K562 (cell line): ENCODE data around the gene TTC31. TPM values are rescaled to one million over a fixed set of nuclear protein-coding genes. Genes with fewer than 3 reads are reported as not detected.

Experiments
- ATF6 ChIP-seq: sonication (generic); formaldehyde crosslinking; IDR thresholded peaks from 2 replicates; pipeline ENCODE4 v1.4.0; 2020; ENCODE audit warnings: mild to moderate bottlenecking, missing genetic modification reagents
- KLF16 ChIP-seq: IDR thresholded peaks from 2 replicates; pipeline ENCODE4 v1.6.1; 2016; ENCODE audit warnings: antibody characterized with exemption
- L3MBTL2 ChIP-seq: fragments of 450-650 bp; IDR thresholded peaks from 2 replicates; pipeline ENCODE4 v1.6.1; 2016; ENCODE audit warnings: mild to moderate bottlenecking, moderate library complexity
- PURB ChIP-seq: sonication (generic); formaldehyde crosslinking; IDR thresholded peaks from 2 replicates; pipeline ENCODE4 v1.9.0; 2021; ENCODE audit warnings: low read depth, mild to moderate bottlenecking, missing genetic modification reagents
- TCFL5 ChIP-seq: fragments of 250-450 bp; sonication (Bioruptor Pico); conservative IDR thresholded peaks from 2 replicates; pipeline ENCODE4 v1.6.1; 2021; ENCODE audit warnings: mild to moderate bottlenecking, moderate library complexity, matching md5 sums
- TEAD1 ChIP-seq, 2 experiments: fragments of 450-650 bp in 1 of 2; sonication (generic) in 1 of 2; formaldehyde crosslinking; IDR thresholded peaks; 2 replicates each; pipeline versions ENCODE4 v1.4.0 to v1.8.0; 2020 to 2022; ENCODE audit warnings: mild to moderate bottlenecking in 2 of 2, missing genetic modification reagents in 1 of 2
- THAP7 ChIP-seq: fragments of 250-450 bp; sonication (Bioruptor Pico); IDR thresholded peaks from 2 replicates; pipeline ENCODE4 v1.5.0; 2021
- ZBTB40 ChIP-seq, 2 experiments: fragments of 450-650 bp in 1 of 2; sonication (generic) in 1 of 2; formaldehyde crosslinking in 1 of 2; IDR thresholded peaks; 2 replicates each; pipeline versions ENCODE4 v1.7.1 to v1.9.0; 2016 to 2022; ENCODE audit warnings: inconsistent platforms in 1 of 2, mild to moderate bottlenecking in 1 of 2, missing genetic modification reagents in 1 of 2
- ZBTB7A ChIP-seq: IDR thresholded peaks from 2 replicates; pipeline ENCODE4 v1.6.1; 2011; ENCODE audit warnings: low read depth, mild to moderate bottlenecking, low read length, moderate library complexity, borderline replicate concordance; ENCODE audit not compliant: control insufficient read depth
- ZC3H8 ChIP-seq: fragments of 450-650 bp; IDR thresholded peaks from 2 replicates; pipeline ENCODE4 v1.6.1; 2017
- ZNF224 ChIP-seq: sonication (generic); formaldehyde crosslinking; IDR thresholded peaks from 2 replicates; pipeline ENCODE4 v1.8.0; 2022; ENCODE audit warnings: mild to moderate bottlenecking, missing genetic modification reagents
- ZNF644 ChIP-seq: fragments of 200-800 bp; sonication (Bioruptor generic); IDR thresholded peaks from 2 replicates; pipeline ENCODE4 v1.6.1; 2016; ENCODE audit warnings: low read depth, missing genetic modification characterization, missing compliant biosample characterization
- polyA plus RNA-seq, 8 experiments: library from polyadenylated mRNA; depleted of rRNA in 4 of 8; stranded (reverse) in 5 of 8; unstranded in 3 of 8; fragments of >200 nt; fragmentation: Nextera tagmentation in 2 of 8; fragmentation: Illumina TruSeq in 1 of 8; extraction: Ambion mirVana in 2 of 8; extraction: Trizol in 1 of 8; gene quantifications; 2 replicates each; pipeline versions ENCODE4 v1.2.1 to v1.2.3, GENCODE V29; 2011 to 2014; ENCODE audit warnings: inconsistent platforms in 1 of 8, missing spikeins in 1 of 8
- total RNA-seq, 7 experiments: library from RNA; depleted of rRNA in 6 of 7; stranded (reverse); fragments of >200 nt in 6 of 7; fragmentation: Illumina TruSeq in 2 of 7; extraction: Trizol in 2 of 7; gene quantifications; 2 replicates each; pipeline versions ENCODE4 v1.2.1 to v1.2.3, GENCODE V29; 2011 to 2021; ENCODE audit warnings: low replicate concordance in 1 of 7
- TF ChIP-seq, protein P1 (sequence below): fragments of 450-650 bp; IDR thresholded peaks from 2 replicates; pipeline ENCODE4 v1.6.1; 2017; ENCODE audit warnings: antibody characterized with exemption

TTC31 gene
- total and polyA plus RNA-seq, 9 of the 15 experiments (the other 6 are each of a cell fraction or from before 2014, with no cell fraction given), result 4.7 to 30.5 (median 15.9) TPM

GRCh38 chr2:74440378-74441169, 42.3 kb upstream of the TTC31 start (continued):
- TF ChIP-seq KLF16, result peak; percentile 15; the same call in 1 of the 2 replicates
- TF ChIP-seq TEAD1 (CRISPR knock-in tag; IDR thresholded peaks at IDR 0.05), result no peak
- no peak for TF ChIP-seq ZNF224 (CRISPR knock-in tag)
- TF ChIP-seq TCFL5, result no peak
- TF ChIP-seq ATF6 (CRISPR knock-in tag), result peak; percentile 37; the same call in 1 of the 2 replicates
- TF ChIP-seq L3MBTL2, result peak; percentile 81
- TF ChIP-seq PURB (CRISPR knock-in tag), result no peak
- TF ChIP-seq, protein P1, sequence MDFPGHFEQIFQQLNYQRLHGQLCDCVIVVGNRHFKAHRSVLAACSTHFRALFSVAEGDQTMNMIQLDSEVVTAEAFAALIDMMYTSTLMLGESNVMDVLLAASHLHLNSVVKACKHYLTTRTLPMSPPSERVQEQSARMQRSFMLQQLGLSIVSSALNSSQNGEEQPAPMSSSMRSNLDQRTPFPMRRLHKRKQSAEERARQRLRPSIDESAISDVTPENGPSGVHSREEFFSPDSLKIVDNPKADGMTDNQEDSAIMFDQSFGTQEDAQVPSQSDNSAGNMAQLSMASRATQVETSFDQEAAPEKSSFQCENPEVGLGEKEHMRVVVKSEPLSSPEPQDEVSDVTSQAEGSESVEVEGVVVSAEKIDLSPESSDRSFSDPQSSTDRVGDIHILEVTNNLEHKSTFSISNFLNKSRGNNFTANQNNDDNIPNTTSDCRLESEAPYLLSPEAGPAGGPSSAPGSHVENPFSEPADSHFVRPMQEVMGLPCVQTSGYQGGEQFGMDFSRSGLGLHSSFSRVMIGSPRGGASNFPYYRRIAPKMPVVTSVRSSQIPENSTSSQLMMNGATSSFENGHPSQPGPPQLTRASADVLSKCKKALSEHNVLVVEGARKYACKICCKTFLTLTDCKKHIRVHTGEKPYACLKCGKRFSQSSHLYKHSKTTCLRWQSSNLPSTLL, result no peak
- no peak for TF ChIP-seq THAP7 (CRISPR knock-in tag)
- TF ChIP-seq ZBTB40 (IDR thresholded peaks at IDR 0.05), result peak; percentile 69; the same call in 1 of the 2 replicates
- TF ChIP-seq ZBTB40 (CRISPR knock-in tag; IDR thresholded peaks at IDR 0.05), result no peak
- TF ChIP-seq ZC3H8, result no peak
- TF ChIP-seq ZBTB7A, result peak; percentile 90
- no peak for TF ChIP-seq ZNF644 (tag)
